HG02623 (cell line): Measurements from ENCODE around the gene G2E3.
A peak's percentile ranks its signal among the peaks of the same experiment; 100 is the strongest.
"Not testable (repeated sequence)": the region's sequence is repeated elsewhere in the genome, so short reads cannot be mapped to it uniquely, and the experiment has no call there.

Experiments used
- ATAC-seq: cut with Tn5 transposase; IDR thresholded peaks from one replicate; pipeline ENCODE4 v1.9.1; 2021; ENCODE audit warnings: moderate library complexity; ENCODE audit not compliant: unreplicated experiment

Gene G2E3, protein sequence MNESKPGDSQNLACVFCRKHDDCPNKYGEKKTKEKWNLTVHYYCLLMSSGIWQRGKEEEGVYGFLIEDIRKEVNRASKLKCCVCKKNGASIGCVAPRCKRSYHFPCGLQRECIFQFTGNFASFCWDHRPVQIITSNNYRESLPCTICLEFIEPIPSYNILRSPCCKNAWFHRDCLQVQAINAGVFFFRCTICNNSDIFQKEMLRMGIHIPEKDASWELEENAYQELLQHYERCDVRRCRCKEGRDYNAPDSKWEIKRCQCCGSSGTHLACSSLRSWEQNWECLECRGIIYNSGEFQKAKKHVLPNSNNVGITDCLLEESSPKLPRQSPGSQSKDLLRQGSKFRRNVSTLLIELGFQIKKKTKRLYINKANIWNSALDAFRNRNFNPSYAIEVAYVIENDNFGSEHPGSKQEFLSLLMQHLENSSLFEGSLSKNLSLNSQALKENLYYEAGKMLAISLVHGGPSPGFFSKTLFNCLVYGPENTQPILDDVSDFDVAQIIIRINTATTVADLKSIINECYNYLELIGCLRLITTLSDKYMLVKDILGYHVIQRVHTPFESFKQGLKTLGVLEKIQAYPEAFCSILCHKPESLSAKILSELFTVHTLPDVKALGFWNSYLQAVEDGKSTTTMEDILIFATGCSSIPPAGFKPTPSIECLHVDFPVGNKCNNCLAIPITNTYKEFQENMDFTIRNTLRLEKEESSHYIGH

GRCh38 chr14:30558675-30559555 lies at the start of gene G2E3:
G2E3 (plus strand) TSS chr14:30559158; CDS start chr14:30581080, 21,922 bp downstream.
- ATAC-seq, result peak; percentile 99

GRCh38 chr14:30517737-30518136 lies 41.2 kb upstream of the G2E3 start:
- no peak for ATAC-seq

DNA sequence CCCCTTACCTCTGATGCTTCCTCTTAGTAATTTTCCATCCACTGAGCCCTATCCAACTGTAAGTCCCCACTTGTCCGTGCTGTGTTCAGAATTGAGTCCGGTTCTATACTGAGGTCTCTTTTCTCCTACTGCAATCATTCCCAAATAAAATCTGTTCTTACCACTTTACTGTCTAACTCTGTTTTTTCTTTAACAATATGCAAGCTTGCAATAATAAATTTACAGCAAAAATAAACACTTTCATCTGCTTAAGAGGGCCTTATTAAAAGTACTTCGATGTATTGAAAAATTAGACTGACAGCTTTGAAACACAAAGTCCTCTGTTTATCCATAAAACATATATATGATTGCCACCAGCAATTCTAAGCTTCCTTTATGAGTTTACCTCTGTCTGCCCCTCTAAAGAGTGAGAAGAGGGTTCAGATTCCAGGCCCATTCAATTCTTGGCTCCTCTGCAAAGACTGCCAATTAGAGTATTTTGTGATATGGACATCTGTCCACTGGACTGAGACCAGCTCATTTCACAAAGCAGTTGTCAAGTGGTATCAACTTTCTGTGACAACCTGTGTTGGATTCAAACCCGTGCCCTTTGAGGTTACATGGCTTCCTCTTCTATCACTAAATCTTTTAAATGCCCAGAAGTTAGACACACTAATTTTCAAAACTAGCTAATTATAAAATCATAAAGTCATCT lies 39.9 kb upstream of the G2E3 start:
- ATAC-seq, result no peak

- ATAC-seq, result no peak
Observed at GRCh38 chr14:30519961-30520360, 39.0 kb upstream of the G2E3 start.

DNA sequence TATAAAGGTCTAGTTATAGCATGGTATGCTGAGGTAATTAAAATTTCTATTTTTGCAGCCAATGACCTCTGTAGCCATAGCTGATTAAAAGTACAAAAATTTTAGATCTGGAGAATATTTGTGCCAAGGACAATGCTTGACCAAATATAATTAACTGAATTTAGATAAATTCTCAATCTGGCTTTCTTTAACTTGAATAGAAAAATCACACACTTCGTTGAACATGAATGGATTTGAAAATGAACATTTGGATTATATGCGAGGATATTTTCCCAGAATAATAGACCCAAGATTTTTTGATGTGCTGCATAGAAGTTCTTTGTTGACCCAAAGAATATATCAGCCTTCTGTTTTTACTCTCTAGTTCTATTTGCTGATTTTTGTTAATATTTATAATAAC lies 38.4 kb upstream of the G2E3 start:
- ATAC-seq, result no peak

GRCh38 chr14:30521899-30522736 lies 36.8 kb upstream of the G2E3 start:
- ATAC-seq, result no peak

DNA sequence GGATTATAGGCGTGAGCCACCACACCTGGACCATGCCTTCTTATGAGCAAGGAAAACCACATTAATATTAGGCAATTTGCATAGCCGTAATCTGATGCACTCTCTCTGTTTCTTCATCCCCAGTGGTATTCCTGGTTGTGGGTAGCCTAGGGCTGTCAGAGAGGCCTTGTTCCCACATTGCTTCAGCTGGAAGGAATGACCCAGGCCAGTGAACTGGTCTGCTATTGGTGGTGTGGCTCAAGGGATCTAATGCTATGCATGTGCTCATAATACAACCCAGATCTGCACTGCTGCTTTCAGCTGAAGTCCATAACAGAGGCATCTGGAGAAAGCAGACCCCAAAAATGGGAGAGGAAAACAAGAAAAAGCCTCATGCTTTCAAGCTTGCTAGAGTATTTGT lies 33.1 kb upstream of the G2E3 start:
- no peak for ATAC-seq

DNA sequence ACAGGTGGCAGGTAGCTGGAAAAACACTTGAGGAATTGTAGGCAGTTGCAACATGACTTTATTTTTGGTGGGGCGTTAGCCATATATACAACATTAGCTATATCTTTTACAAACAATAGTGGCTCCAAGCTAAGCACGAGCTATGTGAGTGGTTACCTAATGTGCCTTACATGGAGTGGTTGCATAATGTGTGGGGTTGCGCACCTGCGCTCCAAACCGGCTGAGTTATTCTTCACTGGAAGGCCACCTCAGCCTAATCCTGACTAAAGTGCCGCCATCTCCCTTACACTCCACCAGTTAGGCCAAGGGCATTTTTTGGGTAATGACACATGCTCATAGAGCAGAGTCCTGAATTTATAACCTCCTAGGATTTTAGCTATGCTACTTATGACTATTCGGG lies 31.8 kb upstream of the G2E3 start:
- no peak for ATAC-seq

- no peak for ATAC-seq
Observed at GRCh38 chr14:30528119-30528518, 30.8 kb upstream of the G2E3 start.

GRCh38 chr14:30528778-30529642 lies 29.9 kb upstream of the G2E3 start:
- no peak for ATAC-seq

- ATAC-seq, result no peak
Observed at GRCh38 chr14:30532264-30532663, 26.7 kb upstream of the G2E3 start.

- ATAC-seq, result no peak
Observed at GRCh38 chr14:30533126-30533525, 25.8 kb upstream of the G2E3 start.

DNA sequence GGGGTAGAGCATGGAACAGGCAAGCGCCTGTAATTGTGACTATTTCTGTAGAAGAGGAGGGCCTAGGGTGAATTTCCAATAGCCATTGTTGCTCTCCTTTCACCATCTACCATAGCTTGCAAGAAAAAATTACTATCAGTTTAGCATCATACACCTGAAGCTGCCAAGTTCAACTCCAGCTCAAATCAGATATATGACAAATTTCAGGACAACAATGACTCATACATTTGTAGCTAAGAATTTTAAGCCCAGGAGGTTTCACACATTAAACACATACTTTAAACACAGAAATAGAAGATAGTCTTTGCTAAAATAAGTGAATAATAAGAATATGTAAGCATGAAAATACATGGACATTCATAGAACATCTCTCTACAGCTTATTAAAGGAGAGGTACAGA lies 17.6 kb upstream of the G2E3 start:
- ATAC-seq, result no peak

- ATAC-seq, result not testable (repeated sequence)
Observed at GRCh38 chr14:30546735-30547134, 12.2 kb upstream of the G2E3 start.

DNA sequence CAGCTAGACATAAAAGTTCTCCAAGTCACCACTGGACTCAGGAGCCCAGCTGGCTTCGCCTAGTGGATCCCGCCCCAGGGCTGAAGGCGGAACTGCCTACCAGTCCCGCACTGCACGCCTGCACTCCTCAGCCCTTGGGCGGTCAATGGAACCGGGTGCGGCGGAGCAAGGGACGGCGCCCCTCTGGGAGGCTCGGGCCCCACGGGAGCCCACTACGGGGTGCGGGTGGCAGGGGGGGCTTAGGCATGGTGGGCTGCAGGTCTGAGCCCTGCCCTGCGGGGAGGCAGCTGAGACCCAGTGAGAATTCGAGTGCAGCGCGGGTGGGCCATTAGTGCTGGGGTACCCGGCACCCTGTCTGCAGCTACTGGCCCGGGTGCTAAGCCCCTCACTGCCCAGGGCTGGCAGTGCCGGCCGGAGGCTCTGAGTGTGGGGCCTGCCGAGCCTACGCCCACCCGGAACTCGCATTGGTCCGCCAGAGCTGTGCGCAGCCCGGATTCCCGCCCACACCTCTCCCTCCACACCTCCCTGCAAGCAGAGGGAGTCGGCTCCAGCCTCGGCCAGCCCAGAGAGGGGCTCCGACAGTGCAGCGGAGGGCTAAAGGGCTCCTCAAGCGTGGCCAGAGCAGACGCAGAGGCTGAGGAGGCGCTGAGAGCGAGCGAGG lies 11.4 kb upstream of the G2E3 start:
- ATAC-seq, result no peak

- no peak for ATAC-seq
Observed at GRCh38 chr14:30550335-30550734, 8.6 kb upstream of the G2E3 start.

- no peak for ATAC-seq
Observed at GRCh38 chr14:30551460-30551859, 7.5 kb upstream of the G2E3 start.

GRCh38 chr14:30553311-30553989 lies 5.5 kb upstream of the G2E3 start:
- no peak for ATAC-seq
